Liver (tissue), 2 donors: ENCODE results near the gene RNLS.

Experiments used
- RAD21 ChIP-seq, 2 donors: IDR thresholded peaks; 2 replicates each; pipeline ENCODE4 v1.6.1; 2016; ENCODE audit warnings: antibody characterized with exemption in 2 of 2, mild to moderate bottlenecking in 2 of 2
- RXRA ChIP-seq, 2 donors: IDR thresholded peaks; 2 replicates each; pipeline ENCODE4 v1.6.1; 2017 to 2018; ENCODE audit warnings: antibody characterized with exemption in 2 of 2, mild to moderate bottlenecking in 1 of 2
- YY1 ChIP-seq: IDR thresholded peaks from 2 replicates; pipeline ENCODE4 v1.6.1; 2016; ENCODE audit warnings: antibody characterized with exemption, mild to moderate bottlenecking
- donor health status: healthy.

DNA sequence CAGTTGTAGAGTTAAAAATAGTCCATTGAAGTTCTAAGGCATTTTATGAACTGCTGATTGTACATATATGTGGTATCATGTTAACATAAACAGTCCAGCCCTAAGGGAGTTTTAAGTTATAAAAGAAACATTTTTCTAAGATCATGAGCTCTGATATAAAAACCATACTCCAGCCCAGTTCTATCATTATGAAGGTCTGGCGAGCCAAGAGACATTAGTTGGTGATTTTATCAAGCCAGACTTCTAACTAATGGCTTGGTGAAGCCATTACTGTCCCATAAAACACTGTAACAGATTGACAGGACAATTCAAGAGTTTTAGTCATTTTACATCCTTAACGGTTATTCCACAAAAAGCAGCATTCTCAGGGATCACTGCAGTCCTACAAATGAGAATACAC is 221.6 kb downstream of the RNLS start:
- TF ChIP-seq YY1 (no peak), RAD21 (IDR thresholded peaks at IDR 0.05) (no peak), RXRA (IDR thresholded peaks at IDR 0.05) (no peak)
